Measurements from ENCODE around the gene KIF21A. TPM values are rescaled to one million over a fixed set of nuclear protein-coding genes. Genes with fewer than 3 reads are reported as not detected.

The KIF21A gene
- total RNA-seq, 2 donors from 2014 or later = 32.3 to 35.3 TPM

DNA sequence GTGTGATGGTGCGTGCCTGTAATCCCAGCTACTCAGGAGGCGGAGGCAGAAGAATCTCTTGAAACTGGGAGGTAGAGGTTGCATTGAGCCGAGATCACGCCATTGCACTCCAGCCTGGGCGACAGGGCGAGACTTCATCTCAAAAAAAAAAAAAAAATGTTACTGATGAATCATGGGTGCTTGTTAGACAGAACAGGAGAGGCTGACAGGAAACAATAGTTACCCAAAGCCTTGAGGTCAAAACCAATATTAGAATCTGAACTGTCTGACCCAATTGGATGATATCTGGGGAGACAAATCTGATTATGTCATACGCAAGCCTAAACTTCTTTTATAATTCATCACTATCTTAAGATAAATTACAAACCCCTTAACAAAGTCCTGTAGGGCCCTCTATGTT, 40.7 kb upstream of the KIF21A start:
- Mint-ChIP-seq H3K4me3 (no peak overlapping the region), H3K9me3 (peaks cover 4% of the 10 kb centered on the region), H3K27ac (no peak overlapping the region), H3K36me3 (ENCODE audit: low read depth) (no peaks in the 10 kb centered on the region), H3K27me3 (ENCODE audit: insufficient read depth) (no peaks in the 10 kb centered on the region), H3K4me1 (no peaks in the 10 kb centered on the region)
- H3K9me3 ChIP-seq (ENCODE audit: control insufficient read depth, low read length) = no peaks in the 10 kb centered on the region
- no peak for DNase-seq
- H3K27ac ChIP-seq (ENCODE audit: low read depth, low read length) = no peak overlapping the region
- H3K4me1 ChIP-seq (ENCODE audit: control insufficient read depth, insufficient read depth, low read length) = no peaks in the 10 kb centered on the region
- no peak overlapping the region for H3K9ac ChIP-seq (ENCODE audit: extremely low read depth, low read length, poor library complexity, severe bottlenecking)
- H3K4me3 ChIP-seq (ENCODE audit: low read length) = no peak overlapping the region
- 89 to 90% methylated on average over 3 to 7 of the region's 7 CpGs for WGBS, 2 experiments (ENCODE audit: insufficient coverage in 1 of 2, insufficient read length in 1 of 2)
- TF ChIP-seq, protein P1, sequence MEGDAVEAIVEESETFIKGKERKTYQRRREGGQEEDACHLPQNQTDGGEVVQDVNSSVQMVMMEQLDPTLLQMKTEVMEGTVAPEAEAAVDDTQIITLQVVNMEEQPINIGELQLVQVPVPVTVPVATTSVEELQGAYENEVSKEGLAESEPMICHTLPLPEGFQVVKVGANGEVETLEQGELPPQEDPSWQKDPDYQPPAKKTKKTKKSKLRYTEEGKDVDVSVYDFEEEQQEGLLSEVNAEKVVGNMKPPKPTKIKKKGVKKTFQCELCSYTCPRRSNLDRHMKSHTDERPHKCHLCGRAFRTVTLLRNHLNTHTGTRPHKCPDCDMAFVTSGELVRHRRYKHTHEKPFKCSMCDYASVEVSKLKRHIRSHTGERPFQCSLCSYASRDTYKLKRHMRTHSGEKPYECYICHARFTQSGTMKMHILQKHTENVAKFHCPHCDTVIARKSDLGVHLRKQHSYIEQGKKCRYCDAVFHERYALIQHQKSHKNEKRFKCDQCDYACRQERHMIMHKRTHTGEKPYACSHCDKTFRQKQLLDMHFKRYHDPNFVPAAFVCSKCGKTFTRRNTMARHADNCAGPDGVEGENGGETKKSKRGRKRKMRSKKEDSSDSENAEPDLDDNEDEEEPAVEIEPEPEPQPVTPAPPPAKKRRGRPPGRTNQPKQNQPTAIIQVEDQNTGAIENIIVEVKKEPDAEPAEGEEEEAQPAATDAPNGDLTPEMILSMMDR (conservative IDR thresholded peaks at IDR 0.05) = no peak
- H3K36me3 ChIP-seq (ENCODE audit: control insufficient read depth, insufficient read depth, low read length) = no peaks in the 10 kb centered on the region
- H3K27me3 ChIP-seq (ENCODE audit: control insufficient read depth, insufficient read depth, low read length, poor library complexity, severe bottlenecking) = no peaks in the 10 kb centered on the region

DNA sequence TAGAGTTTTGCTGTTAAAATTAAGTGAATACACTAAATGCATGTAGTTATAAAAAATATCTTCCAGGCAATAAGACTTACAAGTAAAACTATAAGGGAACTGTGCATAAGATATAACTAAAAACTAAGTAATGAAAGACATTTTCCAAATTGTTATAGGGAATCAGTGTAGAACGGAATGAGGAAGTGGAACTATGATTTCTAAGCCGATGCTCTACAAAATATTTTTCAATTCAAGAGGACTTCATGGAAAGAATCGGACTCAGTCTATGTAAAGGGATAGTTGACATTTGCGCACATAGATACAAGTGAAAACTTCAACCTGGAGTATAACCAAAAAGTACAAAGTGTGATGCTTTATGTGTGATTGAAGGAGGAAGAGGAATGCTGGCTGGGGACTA, 40.1 kb upstream of the KIF21A start:
- H3K27me3 ChIP-seq (ENCODE audit: control insufficient read depth, insufficient read depth, low read length, poor library complexity, severe bottlenecking) = no peaks in the 10 kb centered on the region
- H3K36me3 Mint-ChIP-seq (ENCODE audit: low read depth) = no peaks in the 10 kb centered on the region
- H3K27me3 Mint-ChIP-seq (ENCODE audit: insufficient read depth) = no peaks in the 10 kb centered on the region
- TF ChIP-seq, protein P1 (conservative IDR thresholded peaks at IDR 0.05) = no peak
- no peaks in the 10 kb centered on the region for H3K4me1 Mint-ChIP-seq
- no peak overlapping the region for H3K27ac Mint-ChIP-seq
- H3K9ac ChIP-seq (ENCODE audit: extremely low read depth, low read length, poor library complexity, severe bottlenecking) = no peak overlapping the region
- peaks cover 4% of the 10 kb centered on the region for H3K9me3 Mint-ChIP-seq
- no peaks in the 10 kb centered on the region for H3K4me1 ChIP-seq (ENCODE audit: control insufficient read depth, insufficient read depth, low read length)
- H3K4me3 Mint-ChIP-seq = no peak overlapping the region
- no peak overlapping the region for H3K4me3 ChIP-seq (ENCODE audit: low read length)
- no peak overlapping the region for H3K27ac ChIP-seq (ENCODE audit: low read depth, low read length)
- no peaks in the 10 kb centered on the region for H3K36me3 ChIP-seq (ENCODE audit: control insufficient read depth, insufficient read depth, low read length)
- 94 to 100% methylated on average over 4 of the region's 4 CpGs for WGBS, 2 experiments (ENCODE audit: insufficient coverage in 1 of 2, insufficient read length in 1 of 2)
- no peak for DNase-seq
- no peaks in the 10 kb centered on the region for H3K9me3 ChIP-seq (ENCODE audit: control insufficient read depth, low read length)

DNA sequence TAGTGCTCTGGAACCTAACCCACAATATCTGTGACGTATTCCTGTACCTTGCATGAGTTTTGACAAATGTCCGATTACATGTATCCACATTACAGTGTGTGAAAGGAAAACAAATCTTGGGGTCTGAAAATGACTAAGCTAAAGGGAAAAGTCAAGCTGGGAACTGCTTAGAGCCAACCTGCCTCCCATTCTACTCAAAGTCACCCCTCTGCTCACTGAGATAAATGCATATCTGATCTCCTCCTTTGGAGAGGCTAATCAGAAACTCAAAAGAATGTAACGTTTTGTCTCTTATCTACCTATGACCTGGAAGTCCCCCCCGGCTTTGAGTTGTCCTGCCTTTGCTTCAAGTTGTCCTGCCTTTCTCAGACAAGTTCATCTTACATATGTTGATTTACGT, 34.0 kb upstream of the KIF21A start:
- H3K27me3 ChIP-seq (ENCODE audit: control insufficient read depth, insufficient read depth, low read length, poor library complexity, severe bottlenecking) = no peaks in the 10 kb centered on the region
- H3K36me3 ChIP-seq (ENCODE audit: control insufficient read depth, insufficient read depth, low read length) = no peaks in the 10 kb centered on the region
- 82 to 95% methylated on average over 4 to 5 of the region's 5 CpGs for WGBS, 2 experiments (ENCODE audit: insufficient coverage in 1 of 2, insufficient read length in 1 of 2)
- peaks cover 6% of the 10 kb centered on the region for H3K9me3 ChIP-seq (ENCODE audit: control insufficient read depth, low read length)
- Mint-ChIP-seq H3K4me3 (no peak overlapping the region), H3K27me3 (ENCODE audit: insufficient read depth) (no peaks in the 10 kb centered on the region), H3K27ac (no peak overlapping the region), H3K4me1 (peaks cover 3% of the 10 kb centered on the region), H3K36me3 (ENCODE audit: low read depth) (peaks cover 2% of the 10 kb centered on the region), H3K9me3 (peaks cover 33% of the 10 kb centered on the region)
- no peak overlapping the region for H3K4me3 ChIP-seq (ENCODE audit: low read length)
- H3K9ac ChIP-seq (ENCODE audit: extremely low read depth, low read length, poor library complexity, severe bottlenecking) = no peak overlapping the region
- no peaks in the 10 kb centered on the region for H3K4me1 ChIP-seq (ENCODE audit: control insufficient read depth, insufficient read depth, low read length)
- TF ChIP-seq, protein P1 (conservative IDR thresholded peaks at IDR 0.05) = no peak
- no peak overlapping the region for H3K27ac ChIP-seq (ENCODE audit: low read depth, low read length)
- no peak for DNase-seq
